Body of pancreas (tissue), 4 donors: ENCODE results near the gene C1R.

ENCODE experiments used
- POLR2A ChIP-seq, 3 donors: fragments of 450-650 bp; IDR thresholded peaks; one replicate each; pipeline ENCODE4 v1.6.1; 2016; ENCODE audit warnings: antibody characterized with exemption in 3 of 3, mild to moderate bottlenecking in 2 of 3
- TF ChIP-seq, protein P1 (sequence below), 7 experiments: fragments of 450-650 bp in 4 of 7; fragments of 200-600 bp in 3 of 7; sonication (generic) in 3 of 7; IDR thresholded peaks; one replicate each; pipeline ENCODE4 v1.5.1; 2016 to 2019; ENCODE audit warnings: antibody characterized with exemption in 7 of 7

DNA sequence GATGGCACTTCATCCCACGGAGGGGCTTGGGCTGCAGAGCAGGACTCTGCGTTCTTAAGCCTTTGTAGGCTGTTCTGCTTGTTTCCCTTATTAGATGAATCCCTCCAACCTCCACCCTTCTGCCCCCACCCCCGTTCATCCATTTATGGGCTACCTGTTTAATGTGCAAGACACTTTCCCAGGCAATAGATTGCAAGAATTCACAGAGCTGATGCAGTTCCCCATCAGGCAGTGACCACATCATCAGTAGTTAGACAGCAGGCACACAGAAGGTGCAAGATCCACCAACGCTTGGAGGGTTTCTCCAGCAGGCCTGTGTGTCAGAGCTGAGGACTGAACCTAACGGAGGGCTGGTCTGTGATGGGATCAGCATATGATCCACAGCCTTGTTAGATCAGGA is 1.2 kb upstream of the C1R start:
- no peak for TF ChIP-seq POLR2A (IDR thresholded peaks at IDR 0.05)
- TF ChIP-seq, protein P1, sequence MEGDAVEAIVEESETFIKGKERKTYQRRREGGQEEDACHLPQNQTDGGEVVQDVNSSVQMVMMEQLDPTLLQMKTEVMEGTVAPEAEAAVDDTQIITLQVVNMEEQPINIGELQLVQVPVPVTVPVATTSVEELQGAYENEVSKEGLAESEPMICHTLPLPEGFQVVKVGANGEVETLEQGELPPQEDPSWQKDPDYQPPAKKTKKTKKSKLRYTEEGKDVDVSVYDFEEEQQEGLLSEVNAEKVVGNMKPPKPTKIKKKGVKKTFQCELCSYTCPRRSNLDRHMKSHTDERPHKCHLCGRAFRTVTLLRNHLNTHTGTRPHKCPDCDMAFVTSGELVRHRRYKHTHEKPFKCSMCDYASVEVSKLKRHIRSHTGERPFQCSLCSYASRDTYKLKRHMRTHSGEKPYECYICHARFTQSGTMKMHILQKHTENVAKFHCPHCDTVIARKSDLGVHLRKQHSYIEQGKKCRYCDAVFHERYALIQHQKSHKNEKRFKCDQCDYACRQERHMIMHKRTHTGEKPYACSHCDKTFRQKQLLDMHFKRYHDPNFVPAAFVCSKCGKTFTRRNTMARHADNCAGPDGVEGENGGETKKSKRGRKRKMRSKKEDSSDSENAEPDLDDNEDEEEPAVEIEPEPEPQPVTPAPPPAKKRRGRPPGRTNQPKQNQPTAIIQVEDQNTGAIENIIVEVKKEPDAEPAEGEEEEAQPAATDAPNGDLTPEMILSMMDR (IDR thresholded peaks at IDR 0.05) = no peak
